GM12891 (cell line): ENCODE results near the gene DDIT3.

Experiments used
- POLR2A ChIP-seq: IDR thresholded peaks from 2 replicates; pipeline ENCODE4 v1.6.1; 2011; ENCODE audit warnings: low read depth, low read length, control low read depth
- POLR2AphosphoS5 ChIP-seq: IDR thresholded peaks from 2 replicates; pipeline ENCODE4 v1.6.1; 2011; ENCODE audit warnings: low read depth, low read length, control low read depth
- SPI1 ChIP-seq: IDR thresholded peaks from 2 replicates; pipeline ENCODE4 v1.6.1; 2011; ENCODE audit warnings: low read depth, low read length, control low read depth
- TAF1 ChIP-seq: IDR thresholded peaks from 2 replicates; pipeline ENCODE4 v1.6.1; 2011; ENCODE audit warnings: low read depth, low read length, control low read depth

DNA sequence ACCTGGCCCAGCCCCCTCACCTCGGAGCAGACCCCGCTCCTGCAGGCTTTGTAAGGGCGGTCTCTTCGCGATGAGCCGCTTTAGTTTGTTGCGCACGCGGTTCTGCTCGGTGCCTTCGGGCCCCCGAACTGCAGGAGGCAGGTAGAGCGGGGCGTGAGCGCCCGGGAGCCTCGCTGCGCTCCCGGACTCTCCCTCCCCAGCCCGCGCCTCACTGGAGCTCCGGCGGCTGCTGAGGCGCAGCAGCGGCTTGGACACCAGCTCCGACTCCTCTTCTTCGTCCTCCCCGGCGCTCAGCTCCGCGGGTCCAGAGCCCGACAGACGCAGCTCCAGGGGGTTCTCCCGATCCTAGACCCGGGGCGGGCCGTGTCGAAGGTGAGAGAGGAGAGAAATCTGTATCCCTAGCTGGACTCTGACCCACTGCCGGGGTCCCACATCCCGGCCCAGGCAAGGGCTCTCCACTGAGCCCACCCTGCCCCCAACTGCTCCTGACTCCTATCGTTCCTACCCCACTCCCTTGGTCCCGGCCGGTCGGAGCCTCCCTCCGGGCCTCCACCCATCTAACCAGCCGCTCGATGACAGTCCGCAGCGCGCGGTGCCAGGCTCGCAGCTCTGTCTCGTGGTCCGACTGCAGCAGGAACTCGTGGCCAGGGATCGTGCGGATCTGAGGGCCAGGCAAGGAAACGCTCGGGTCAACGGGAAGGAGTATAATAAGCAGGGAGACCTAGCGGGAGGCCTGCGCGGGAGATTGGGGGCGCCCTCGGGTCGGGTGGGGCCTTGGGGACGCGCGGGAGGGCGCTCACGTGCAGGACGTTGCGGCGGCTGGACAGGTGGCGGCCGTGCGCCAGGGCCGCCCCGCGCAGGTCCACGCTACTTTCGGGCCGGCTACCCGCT lies 44.8 kb downstream of the DDIT3 start:
- TF ChIP-seq POLR2A (no peak), POLR2AphosphoS5 (no peak), TAF1 (no peak), SPI1 (no peak)
